PFSK-1 (cell line): ENCODE data around the gene ZYX.

Experiments
- FOXP2 ChIP-seq: optimal IDR thresholded peaks from 2 replicates; pipeline ENCODE3; 2011; ENCODE audit warnings: borderline replicate concordance, control low read depth, inconsistent platforms; ENCODE audit not compliant: insufficient read depth; ENCODE audit errors: extremely low read length, extremely low read depth
- POLR2AphosphoS5 ChIP-seq: IDR thresholded peaks from 2 replicates; pipeline ENCODE4 v1.6.1; 2012; ENCODE audit warnings: low read depth, mild to moderate bottlenecking, control low read depth, low read length, moderate library complexity
- REST ChIP-seq, 2 experiments: IDR thresholded peaks; 2 replicates each; pipeline versions ENCODE4 v1.6.1 to v1.8.0; 2011 to 2012; ENCODE audit warnings: low read depth in 2 of 2, low read length in 2 of 2, control low read depth in 1 of 2, inconsistent platforms in 1 of 2, mild to moderate bottlenecking in 1 of 2, moderate library complexity in 1 of 2; ENCODE audit not compliant: insufficient read depth in 1 of 2
- SIN3A ChIP-seq: IDR thresholded peaks from 2 replicates; pipeline ENCODE4 v1.6.1; 2012; ENCODE audit warnings: mild to moderate bottlenecking, low read length, moderate library complexity, borderline replicate concordance; ENCODE audit not compliant: insufficient read depth
- TAF1 ChIP-seq: IDR thresholded peaks from 2 replicates; pipeline ENCODE4 v1.6.1; 2012; ENCODE audit warnings: low read length, control low read depth, borderline replicate concordance; ENCODE audit not compliant: insufficient read depth

ZYX gene

DNA sequence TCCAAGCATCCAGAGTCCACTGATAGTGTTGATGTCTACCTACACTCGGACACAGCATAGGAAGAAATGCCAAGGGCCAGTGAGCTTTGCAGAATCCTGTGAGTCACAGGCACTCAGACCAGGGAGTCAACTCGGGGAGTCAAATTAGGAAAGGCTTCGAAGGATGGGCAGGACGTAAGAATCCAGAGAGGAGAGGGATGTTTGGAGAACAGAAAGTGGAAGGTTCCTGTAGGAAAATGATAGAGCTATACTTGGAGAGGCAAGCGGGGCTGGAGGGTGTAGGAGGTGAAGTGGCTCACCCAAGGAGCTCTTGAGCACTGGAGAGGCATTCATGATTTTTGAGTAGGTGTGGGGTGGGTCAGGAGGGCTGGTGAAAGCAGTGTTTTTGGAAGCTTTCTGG, 3.0 kb downstream of the ZYX start:
- TF ChIP-seq TAF1, result no peak
- TF ChIP-seq REST (IDR thresholded peaks at IDR 0.05; ENCODE audit: insufficient read depth in 1 of 2, low read depth in 2 of 2, low read length in 2 of 2), result no peak
- no peak for TF ChIP-seq POLR2AphosphoS5

GRCh38 chr7:143384661-143385631, 3.8 kb downstream of the ZYX start:
- TF ChIP-seq REST (IDR thresholded peaks at IDR 0.05; ENCODE audit: insufficient read depth in 1 of 2, low read depth in 2 of 2, low read length in 2 of 2), result no peak
- no peak for TF ChIP-seq TAF1
- TF ChIP-seq POLR2AphosphoS5, result no peak
- TF ChIP-seq FOXP2, result no peak
- no peak for TF ChIP-seq SIN3A

DNA sequence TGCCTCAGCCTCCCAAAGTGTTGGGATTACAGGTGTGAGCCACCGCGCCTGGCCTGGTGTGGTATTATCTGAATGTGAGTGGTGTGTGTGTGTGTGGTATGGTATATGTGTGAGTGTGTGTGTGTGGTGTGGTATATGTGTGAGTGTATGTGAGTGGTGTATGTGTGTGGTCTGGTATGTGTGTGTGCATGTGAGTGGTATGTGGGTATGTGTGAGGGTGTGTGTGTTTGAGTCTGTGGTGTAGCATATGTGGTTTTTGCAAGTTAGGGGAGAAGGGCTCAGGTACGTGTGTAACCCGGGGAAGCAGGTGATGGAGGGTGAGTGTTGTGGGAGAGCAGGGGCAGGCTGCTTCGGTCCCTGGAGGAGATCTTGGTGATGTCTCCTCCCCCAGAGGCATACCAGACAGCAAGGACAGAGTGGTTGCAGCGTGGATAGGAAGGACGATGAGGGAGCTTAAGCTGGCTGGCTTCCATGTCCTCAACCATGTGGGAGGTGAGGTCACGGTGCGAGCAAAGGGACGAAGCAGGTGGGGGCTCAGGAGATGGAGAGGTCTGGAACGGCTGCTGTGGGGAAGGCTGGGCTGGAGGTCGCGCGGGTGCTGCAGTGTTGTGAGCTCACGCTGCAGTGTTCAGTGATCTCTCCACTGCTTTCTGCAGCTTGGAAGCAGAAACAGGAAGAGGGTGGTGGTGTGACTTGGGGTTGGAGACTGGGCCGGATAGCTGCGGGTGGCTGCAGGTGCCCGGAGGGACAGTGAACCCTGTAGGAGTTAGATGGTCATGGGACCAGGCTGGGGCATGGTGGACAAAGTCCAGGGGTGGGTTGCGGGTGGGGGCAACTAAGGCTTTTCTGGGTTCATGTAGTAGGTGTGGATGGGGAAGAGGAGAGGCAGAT, 5.0 kb downstream of the ZYX start:
- TF ChIP-seq REST (IDR thresholded peaks at IDR 0.05; ENCODE audit: insufficient read depth in 1 of 2, low read depth in 2 of 2, low read length in 2 of 2) (no peak), FOXP2 (no peak), POLR2AphosphoS5 (no peak), SIN3A (no peak), TAF1 (no peak)

DNA sequence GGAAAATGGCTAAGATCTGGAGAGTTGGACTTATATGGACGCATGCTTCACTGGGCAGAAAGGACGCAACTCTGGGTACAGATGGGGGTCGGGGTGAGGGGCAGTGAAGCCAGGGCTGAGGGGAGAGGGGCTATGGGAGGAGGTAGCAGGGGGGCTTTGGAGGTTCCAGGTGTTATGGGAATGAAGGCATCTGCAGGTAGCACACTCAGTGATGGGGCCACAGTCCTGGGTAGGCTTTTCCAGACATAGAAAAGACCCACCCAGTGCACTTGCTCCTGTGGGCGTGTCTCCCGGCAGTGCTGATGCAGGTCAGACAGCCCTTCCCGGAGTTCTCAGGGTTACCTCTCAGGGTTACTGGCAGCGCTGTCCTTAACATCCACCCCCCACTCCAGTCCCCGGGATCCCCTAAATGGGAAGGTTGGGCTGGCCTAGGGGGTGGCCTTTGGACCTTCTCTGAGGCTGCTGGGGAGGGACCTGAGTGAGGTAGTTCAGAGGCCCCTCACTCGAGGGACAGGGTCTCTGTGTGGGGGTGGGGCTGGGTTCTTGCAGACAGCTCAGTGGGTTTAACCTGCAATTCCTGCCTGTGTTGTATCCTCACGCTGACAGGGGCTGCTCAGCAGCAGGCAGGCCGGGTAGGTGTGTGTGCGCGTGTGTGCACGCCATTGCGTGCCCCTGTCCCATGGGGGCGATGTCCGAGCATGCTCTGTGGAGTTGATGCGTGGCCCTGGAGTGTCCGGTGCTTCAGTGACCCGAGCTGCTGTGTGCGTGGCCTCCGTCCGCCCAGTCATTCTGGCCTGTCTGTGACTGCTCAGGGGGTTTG, 6.2 kb downstream of the ZYX start:
- TF ChIP-seq POLR2AphosphoS5 (no peak), SIN3A (no peak), FOXP2 (no peak), TAF1 (no peak), REST (IDR thresholded peaks at IDR 0.05; ENCODE audit: insufficient read depth in 1 of 2, low read depth in 2 of 2, low read length in 2 of 2) (no peak)
